Panc1 (cell line): Measurements from ENCODE around the gene PRKCB.

Experiments used
- CTCF ChIP-seq: fragments of 450-650 bp; IDR thresholded peaks from 2 replicates; pipeline ENCODE4 v1.5.1; 2017; ENCODE audit warnings: mild to moderate bottlenecking
- SIN3A ChIP-seq: IDR thresholded peaks from 2 replicates; pipeline ENCODE4 v1.6.1; 2012; ENCODE audit warnings: low read depth, mild to moderate bottlenecking, low read length, moderate library complexity, borderline replicate concordance; ENCODE audit not compliant: insufficient read depth

- TF ChIP-seq CTCF, result no peak
- TF ChIP-seq SIN3A, result no peak
These were observed 10.9 kb upstream of the PRKCB start for GRCh38 chr16:23824909-23825308.
